ENCODE results near the gene KRT77. TPM values are rescaled to one million over a fixed set of nuclear protein-coding genes. Genes with fewer than 3 reads are reported as not detected.
"Not testable (repeated sequence)": the region's sequence is repeated elsewhere in the genome, so short reads cannot be mapped to it uniquely, and the experiment has no call there.

Gene KRT77
- total RNA-seq, 3 donors from 2014 or later = not detected

DNA sequence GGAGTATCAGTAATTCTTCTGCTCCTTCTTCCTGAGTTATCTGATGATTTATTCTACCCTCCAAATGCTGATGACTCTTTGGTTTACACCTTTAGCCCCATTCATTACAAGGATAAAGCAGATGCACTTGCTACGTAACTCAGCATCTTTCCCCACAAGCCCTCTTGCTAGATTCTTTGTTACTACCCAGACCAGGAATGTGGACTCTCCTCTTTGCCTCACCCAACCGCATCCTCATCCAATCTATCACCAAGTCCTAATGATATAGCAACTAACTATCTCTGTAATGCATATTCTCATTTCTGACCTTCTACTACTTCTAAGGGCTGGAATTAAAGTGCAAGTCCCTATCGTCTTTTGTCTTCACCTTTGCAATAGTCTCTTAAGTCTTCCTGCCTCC, 32.4 kb downstream of the KRT77 start:
- H3K9me3 Mint-ChIP-seq = no peaks in the 10 kb centered on the region
- H3K4me1 Mint-ChIP-seq (ENCODE audit: low read depth) = peaks cover 11% of the 10 kb centered on the region
- ATAC-seq = no peak
- no peaks in the 10 kb centered on the region for H3K36me3 Mint-ChIP-seq (ENCODE audit: insufficient read depth)
- H3K4me3 Mint-ChIP-seq = no peak overlapping the region
- no peak for DNase-seq
- H3K27me3 Mint-ChIP-seq (ENCODE audit: low read depth) = peaks cover 2% of the 10 kb centered on the region

GRCh38 chr12:52670506-52670905, 32.8 kb downstream of the KRT77 start:
- no peak for ATAC-seq
- Mint-ChIP-seq H3K9me3 (no peaks in the 10 kb centered on the region), H3K4me1 (ENCODE audit: low read depth) (peaks cover 8% of the 10 kb centered on the region), H3K27me3 (ENCODE audit: low read depth) (no peaks in the 10 kb centered on the region), H3K4me3 (no peak overlapping the region), H3K36me3 (ENCODE audit: insufficient read depth) (no peaks in the 10 kb centered on the region)
- no peak for DNase-seq

GRCh38 chr12:52669941-52670340, 33.4 kb downstream of the KRT77 start:
- not testable (repeated sequence) for ATAC-seq

GRCh38 chr12:52669426-52669825, 33.9 kb downstream of the KRT77 start:
- ATAC-seq (no peak), DNase-seq (no peak)
- H3K27me3 Mint-ChIP-seq (ENCODE audit: low read depth) = no peaks in the 10 kb centered on the region
- no peaks in the 10 kb centered on the region for H3K36me3 Mint-ChIP-seq (ENCODE audit: insufficient read depth)
- no peaks in the 10 kb centered on the region for H3K9me3 Mint-ChIP-seq
- H3K4me3 Mint-ChIP-seq = no peak overlapping the region
- H3K4me1 Mint-ChIP-seq (ENCODE audit: low read depth) = peaks cover 4% of the 10 kb centered on the region

More at GRCh38 chr12:52669941-52670340, 33.4 kb downstream of the KRT77 start:
- H3K27me3 Mint-ChIP-seq (ENCODE audit: low read depth); DNase-seq; H3K36me3 Mint-ChIP-seq (ENCODE audit: insufficient read depth); H3K4me3 Mint-ChIP-seq; H3K9me3 Mint-ChIP-seq; H3K4me1 Mint-ChIP-seq (ENCODE audit: low read depth): not testable (repeated sequence)

- no peak overlapping the region for H3K4me3 Mint-ChIP-seq
- no peak for DNase-seq
- ATAC-seq = no peak
- no peaks in the 10 kb centered on the region for H3K9me3 Mint-ChIP-seq
- no peaks in the 10 kb centered on the region for H3K4me1 Mint-ChIP-seq (ENCODE audit: low read depth)
- no peaks in the 10 kb centered on the region for H3K27me3 Mint-ChIP-seq (ENCODE audit: low read depth)
- no peaks in the 10 kb centered on the region for H3K36me3 Mint-ChIP-seq (ENCODE audit: insufficient read depth)
These were observed 35.4 kb downstream of the KRT77 start for GRCh38 chr12:52667931-52668330.

- no peaks in the 10 kb centered on the region for H3K27me3 Mint-ChIP-seq (ENCODE audit: low read depth)
- DNase-seq (no peak), ATAC-seq (no peak)
- no peak overlapping the region for H3K4me3 Mint-ChIP-seq
- H3K9me3 Mint-ChIP-seq = no peaks in the 10 kb centered on the region
- no peaks in the 10 kb centered on the region for H3K36me3 Mint-ChIP-seq (ENCODE audit: insufficient read depth)
- peaks cover 1% of the 10 kb centered on the region for H3K4me1 Mint-ChIP-seq (ENCODE audit: low read depth)
These were observed 35.8 kb downstream of the KRT77 start for GRCh38 chr12:52667509-52667908.

DNA sequence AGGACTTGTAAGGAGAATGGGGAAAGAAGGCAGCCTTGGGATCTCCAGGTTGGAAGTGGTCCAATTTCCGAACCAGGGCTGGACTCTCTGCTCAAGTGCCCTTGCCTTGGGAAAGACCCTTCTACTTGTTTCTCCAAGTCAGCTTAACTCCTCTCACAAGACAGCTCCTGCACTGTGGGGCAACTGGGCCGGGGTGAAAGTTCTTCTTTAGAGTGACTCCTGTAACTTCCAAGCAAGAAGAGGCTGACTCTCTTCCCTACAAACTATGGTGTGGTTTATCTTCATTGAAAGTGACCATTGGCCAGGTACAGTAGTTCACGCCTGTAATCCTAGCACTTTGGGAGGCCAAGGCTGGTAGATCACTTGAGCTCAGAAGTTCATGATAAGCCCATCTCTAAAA, 36.9 kb downstream of the KRT77 start:
- ATAC-seq (no peak), DNase-seq (no peak)
- no peaks in the 10 kb centered on the region for H3K36me3 Mint-ChIP-seq (ENCODE audit: insufficient read depth)
- no peak overlapping the region for H3K4me3 Mint-ChIP-seq
- no peaks in the 10 kb centered on the region for H3K27me3 Mint-ChIP-seq (ENCODE audit: low read depth)
- peaks cover 10% of the 10 kb centered on the region for H3K4me1 Mint-ChIP-seq (ENCODE audit: low read depth)
- H3K9me3 Mint-ChIP-seq = no peaks in the 10 kb centered on the region

DNA sequence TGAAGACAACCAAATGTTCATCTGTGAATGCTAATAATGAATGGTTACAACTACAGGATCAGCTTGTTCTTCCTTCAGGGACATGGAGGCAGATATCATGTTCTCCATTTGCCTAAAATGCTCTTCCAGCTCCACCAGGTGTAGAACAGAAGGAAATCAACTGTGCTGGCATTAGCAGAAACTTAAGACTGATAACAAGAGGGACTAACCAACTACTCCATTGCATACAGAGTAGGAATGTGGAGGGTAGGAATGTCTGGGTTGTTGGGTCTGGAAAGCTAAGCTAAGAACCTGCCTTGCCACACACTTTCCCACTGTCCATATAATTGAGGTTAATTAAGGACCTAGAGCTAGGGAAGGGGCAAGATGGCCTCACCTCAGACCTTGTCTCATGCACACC, 39.9 kb downstream of the KRT77 start:
- Mint-ChIP-seq H3K27me3 (ENCODE audit: low read depth) (no peaks in the 10 kb centered on the region), H3K4me3 (no peak overlapping the region), H3K9me3 (no peaks in the 10 kb centered on the region), H3K4me1 (ENCODE audit: low read depth) (peaks cover 10% of the 10 kb centered on the region), H3K36me3 (ENCODE audit: insufficient read depth) (no peaks in the 10 kb centered on the region)
- DNase-seq (no peak), ATAC-seq (no peak)

DNA sequence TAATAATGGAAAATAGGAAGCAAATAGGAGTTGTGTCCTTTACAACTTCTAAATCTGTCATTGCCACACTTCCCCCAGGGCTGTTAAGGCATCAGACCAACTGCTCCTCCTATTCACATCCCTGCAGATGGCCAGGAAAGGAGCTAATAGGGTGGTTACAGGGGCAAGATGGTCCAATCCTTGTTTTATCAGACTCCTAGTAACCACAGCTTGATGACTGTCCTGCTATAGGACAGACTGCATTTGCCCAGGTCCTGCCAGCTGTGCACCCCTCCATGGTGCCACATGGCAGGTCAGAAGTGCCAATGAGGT, 40.5 kb downstream of the KRT77 start:
- DNase-seq (no peak), ATAC-seq (no peak)
- H3K4me3 Mint-ChIP-seq = no peak overlapping the region
- H3K4me1 Mint-ChIP-seq (ENCODE audit: low read depth) = peaks cover 10% of the 10 kb centered on the region
- H3K27me3 Mint-ChIP-seq (ENCODE audit: low read depth) = no peaks in the 10 kb centered on the region
- H3K36me3 Mint-ChIP-seq (ENCODE audit: insufficient read depth) = no peaks in the 10 kb centered on the region
- no peaks in the 10 kb centered on the region for H3K9me3 Mint-ChIP-seq

DNA sequence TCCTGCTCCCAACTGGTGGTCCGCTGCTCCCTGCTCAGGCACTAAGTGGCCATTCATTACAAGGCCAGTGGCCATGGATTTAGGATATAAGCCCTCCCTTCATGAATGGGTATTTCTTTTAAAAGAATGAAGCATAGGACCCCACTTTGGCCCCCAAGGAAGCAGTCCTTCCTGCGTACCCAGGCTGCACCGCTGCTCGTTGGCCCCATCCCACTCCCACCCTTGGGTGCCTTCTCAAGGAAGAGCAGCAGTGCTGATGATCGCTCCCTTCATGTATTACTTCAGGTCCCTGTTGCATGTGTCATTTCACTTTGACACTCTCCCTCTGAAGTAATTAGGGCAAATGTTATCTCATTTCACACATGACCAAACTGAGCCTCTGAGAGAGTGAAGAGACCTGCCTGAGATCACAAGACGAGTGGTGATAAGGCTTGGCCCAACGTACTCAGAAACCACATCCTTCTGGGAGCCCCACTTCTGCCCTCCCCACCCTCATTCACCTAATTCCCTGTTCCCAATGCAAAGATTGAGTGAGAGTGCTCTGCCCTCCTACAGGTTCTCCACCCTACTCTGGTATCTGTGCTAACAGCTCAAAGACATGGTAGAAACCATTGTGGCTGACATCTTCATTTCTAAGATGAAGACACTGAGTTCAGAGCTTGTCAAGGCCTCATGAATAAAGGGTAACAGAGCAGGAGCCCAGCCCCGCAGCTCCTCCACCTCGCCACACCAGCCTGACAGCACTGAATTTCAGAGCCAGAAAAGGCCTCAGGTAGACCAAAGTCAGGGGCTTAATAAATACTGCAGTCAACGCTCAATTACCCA, 41.0 kb downstream of the KRT77 start:
- no peaks in the 10 kb centered on the region for H3K27me3 Mint-ChIP-seq (ENCODE audit: low read depth)
- no peaks in the 10 kb centered on the region for H3K36me3 Mint-ChIP-seq (ENCODE audit: insufficient read depth)
- H3K9me3 Mint-ChIP-seq = no peaks in the 10 kb centered on the region
- no peak for DNase-seq
- ATAC-seq = no peak
- H3K4me3 Mint-ChIP-seq = no peak overlapping the region
- peaks cover 10% of the 10 kb centered on the region for H3K4me1 Mint-ChIP-seq (ENCODE audit: low read depth)

- no peaks in the 10 kb centered on the region for H3K36me3 Mint-ChIP-seq (ENCODE audit: insufficient read depth)
- no peak for DNase-seq
- no peaks in the 10 kb centered on the region for H3K9me3 Mint-ChIP-seq
- no peak for ATAC-seq
- no peak overlapping the region for H3K4me3 Mint-ChIP-seq
- H3K4me1 Mint-ChIP-seq (ENCODE audit: low read depth) = peaks cover 10% of the 10 kb centered on the region
- H3K27me3 Mint-ChIP-seq (ENCODE audit: low read depth) = no peaks in the 10 kb centered on the region
These were observed 41.7 kb downstream of the KRT77 start for GRCh38 chr12:52661668-52662067.

- no peak overlapping the region for H3K4me3 Mint-ChIP-seq
- H3K36me3 Mint-ChIP-seq (ENCODE audit: insufficient read depth) = no peaks in the 10 kb centered on the region
These were observed 42.3 kb downstream of the KRT77 start for GRCh38 chr12:52660934-52661499.

DNA sequence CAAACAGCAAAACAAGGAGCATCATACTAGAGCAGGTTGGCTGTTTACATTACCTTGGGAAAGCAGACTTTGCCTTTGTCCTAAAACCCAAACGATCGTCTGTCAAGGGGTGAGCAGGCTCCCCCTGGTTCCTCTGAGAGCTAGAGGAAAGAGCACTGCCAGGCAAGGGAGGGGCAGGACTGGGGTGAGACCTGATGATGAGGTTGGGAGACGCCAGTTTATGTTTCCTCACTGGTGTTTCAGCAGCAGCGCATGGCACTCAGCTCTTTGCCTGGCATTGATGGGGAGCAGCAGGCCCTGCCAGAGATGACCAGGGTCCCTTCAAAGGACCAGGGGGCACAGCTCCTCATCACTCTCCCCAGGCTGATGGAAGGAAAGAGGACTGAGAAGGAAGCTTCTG, 43.4 kb downstream of the KRT77 start:
- Mint-ChIP-seq H3K9me3 (no peaks in the 10 kb centered on the region), H3K36me3 (ENCODE audit: insufficient read depth) (no peaks in the 10 kb centered on the region), H3K4me3 (no peak overlapping the region), H3K4me1 (ENCODE audit: low read depth) (peaks cover 10% of the 10 kb centered on the region), H3K27me3 (ENCODE audit: low read depth) (no peaks in the 10 kb centered on the region)
- ATAC-seq = no peak
- DNase-seq = no peak

More at GRCh38 chr12:52660934-52661499, 42.3 kb downstream of the KRT77 start:
- H3K27me3 Mint-ChIP-seq (ENCODE audit: low read depth) = no peaks in the 10 kb centered on the region
- ATAC-seq = no peak
- DNase-seq = no peak
- H3K9me3 Mint-ChIP-seq = no peaks in the 10 kb centered on the region
- H3K4me1 Mint-ChIP-seq (ENCODE audit: low read depth) = peaks cover 10% of the 10 kb centered on the region

- H3K9me3 Mint-ChIP-seq = no peaks in the 10 kb centered on the region
- no peak overlapping the region for H3K4me3 Mint-ChIP-seq
- DNase-seq (no peak), ATAC-seq (no peak)
- peaks cover 10% of the 10 kb centered on the region for H3K4me1 Mint-ChIP-seq (ENCODE audit: low read depth)
- H3K27me3 Mint-ChIP-seq (ENCODE audit: low read depth) = no peaks in the 10 kb centered on the region
- no peaks in the 10 kb centered on the region for H3K36me3 Mint-ChIP-seq (ENCODE audit: insufficient read depth)
These were observed 43.9 kb downstream of the KRT77 start for GRCh38 chr12:52659395-52659794.

GRCh38 chr12:52658196-52658595, 45.1 kb downstream of the KRT77 start:
- no peak for DNase-seq
- H3K4me3 Mint-ChIP-seq = no peak overlapping the region
- ATAC-seq = no peak
- H3K9me3 Mint-ChIP-seq = no peaks in the 10 kb centered on the region
- H3K27me3 Mint-ChIP-seq (ENCODE audit: low read depth) = no peaks in the 10 kb centered on the region
- peaks cover 10% of the 10 kb centered on the region for H3K4me1 Mint-ChIP-seq (ENCODE audit: low read depth)
- no peaks in the 10 kb centered on the region for H3K36me3 Mint-ChIP-seq (ENCODE audit: insufficient read depth)
